HG02973 (cell line): ENCODE measurements around the gene STK33.
A peak's percentile ranks its signal among the peaks of the same experiment; 100 is the strongest.
"Not testable (repeated sequence)": the region's sequence is repeated elsewhere in the genome, so short reads cannot be mapped to it uniquely, and the experiment has no call there.

Source experiments
- ATAC-seq: cut with Tn5 transposase; IDR thresholded peaks from one replicate; pipeline ENCODE4 v1.9.1; 2021; ENCODE audit warnings: moderate library complexity; ENCODE audit not compliant: unreplicated experiment

STK33 gene

GRCh38 chr11:8545698-8546366 is 48.2 kb downstream of the STK33 start:
- ATAC-seq: no peak

DNA sequence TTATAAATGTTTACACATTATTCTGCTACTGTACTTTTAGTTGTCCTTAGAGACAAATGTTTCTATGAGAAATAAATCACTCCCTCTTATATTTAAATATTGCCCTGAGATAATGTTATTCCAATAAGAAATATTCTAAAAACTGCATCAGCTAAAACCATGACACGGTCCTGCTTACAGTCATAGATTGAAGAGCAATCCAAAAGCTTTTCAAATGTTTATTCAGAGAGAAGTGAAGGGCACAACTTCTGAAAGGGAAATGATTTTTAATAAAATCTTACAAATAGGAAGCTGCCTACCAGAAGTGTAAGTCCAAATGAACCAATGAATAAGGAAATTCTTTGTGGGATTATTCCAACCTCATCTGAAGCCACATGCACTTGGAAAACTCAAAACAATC is 49.2 kb downstream of the STK33 start:
- no peak for ATAC-seq

GRCh38 chr11:8543278-8543677 is 50.8 kb downstream of the STK33 start:
- ATAC-seq: no peak

GRCh38 chr11:8541448-8541847 is 52.6 kb downstream of the STK33 start:
- ATAC-seq: no peak

- ATAC-seq: peak; percentile 56
Measured at GRCh38 chr11:8533332-8533731, 60.7 kb downstream of the STK33 start.

GRCh38 chr11:8532475-8532874 is 61.6 kb downstream of the STK33 start:
- no peak for ATAC-seq

DNA sequence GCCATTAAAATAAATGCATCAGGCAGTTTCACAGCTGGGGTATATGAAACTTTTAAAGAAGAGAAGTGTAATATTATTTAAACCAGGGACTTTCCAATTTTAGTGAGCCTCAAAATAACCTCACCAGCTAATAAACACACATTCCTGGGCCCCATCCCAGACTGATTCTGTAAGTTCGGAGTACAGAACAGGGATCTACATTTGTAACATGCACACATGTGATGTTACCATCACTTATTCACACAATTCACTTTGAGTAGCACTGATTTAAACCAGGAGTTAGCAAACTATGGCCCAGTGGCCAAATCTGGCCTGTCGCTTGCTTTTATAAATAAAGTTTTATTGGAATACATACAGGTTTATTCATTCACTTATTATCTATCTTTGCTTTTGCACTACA is 62.0 kb downstream of the STK33 start:
- ATAC-seq: no peak

DNA sequence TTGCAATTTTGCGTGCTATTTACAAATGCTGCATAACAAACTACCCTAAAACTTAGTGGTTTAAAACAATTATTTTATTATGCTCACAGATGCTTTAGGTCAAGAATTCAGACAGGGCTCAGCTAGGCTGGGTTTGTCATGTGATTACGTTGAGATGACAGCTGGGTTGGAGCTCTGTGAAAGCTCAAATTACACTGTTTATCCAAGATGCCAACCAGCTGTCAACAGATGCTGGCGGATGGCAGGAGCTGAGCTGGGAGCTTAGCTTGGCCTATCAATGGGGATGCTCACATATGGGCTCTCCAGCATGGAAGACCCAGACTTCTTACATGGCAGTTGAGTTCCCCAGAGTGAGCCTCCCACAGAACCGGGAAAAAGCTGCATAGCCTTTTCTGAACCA is 62.7 kb downstream of the STK33 start:
- ATAC-seq: no peak

- ATAC-seq: no peak
Measured at GRCh38 chr11:8527939-8528338, 66.1 kb downstream of the STK33 start.

GRCh38 chr11:8523396-8523795 is 70.6 kb downstream of the STK33 start:
- no peak for ATAC-seq

DNA sequence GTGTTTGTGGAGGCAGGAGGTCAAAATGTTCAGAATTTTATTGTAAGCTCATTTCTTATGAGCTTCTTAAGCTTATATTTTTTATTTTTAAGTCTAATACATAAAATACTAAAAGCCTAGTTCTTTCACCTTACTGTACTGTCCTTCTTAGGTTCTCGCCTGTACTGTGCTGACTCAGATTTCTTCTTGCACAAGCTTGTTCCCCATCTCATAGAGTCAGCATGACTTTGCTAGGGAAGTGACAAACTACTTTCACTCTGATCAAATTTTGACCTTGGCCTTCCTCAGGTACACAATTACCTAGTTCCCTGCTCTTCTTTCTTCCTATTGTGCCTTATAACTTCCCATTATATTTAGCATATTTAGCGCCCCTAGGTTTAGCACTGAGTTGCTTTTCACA is 81.5 kb downstream of the STK33 start:
- no peak for ATAC-seq

GRCh38 chr11:8503910-8504364 is 90.1 kb downstream of the STK33 start:
- no peak for ATAC-seq

GRCh38 chr11:8501836-8502235 is 92.2 kb downstream of the STK33 start:
- no peak for ATAC-seq

DNA sequence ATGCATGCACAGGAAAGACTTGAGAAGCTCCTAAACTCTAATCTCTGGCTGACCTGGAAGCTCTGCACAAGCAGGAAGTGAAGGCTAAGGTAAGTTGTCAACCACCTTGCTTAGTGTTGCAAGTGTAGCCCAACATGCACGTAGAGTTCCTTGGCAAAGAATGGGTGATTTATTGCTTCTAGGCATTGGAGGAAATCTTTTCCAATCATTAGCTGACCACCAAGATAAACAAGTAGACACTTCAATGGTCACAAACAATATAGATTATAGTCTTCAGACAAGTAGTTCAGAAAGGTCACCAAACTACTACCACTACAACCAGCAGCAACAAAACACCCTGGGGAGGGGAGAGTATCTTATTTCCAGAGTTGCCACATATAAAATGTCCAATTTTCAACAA is 105.6 kb downstream of the STK33 start:
- no peak for ATAC-seq

DNA sequence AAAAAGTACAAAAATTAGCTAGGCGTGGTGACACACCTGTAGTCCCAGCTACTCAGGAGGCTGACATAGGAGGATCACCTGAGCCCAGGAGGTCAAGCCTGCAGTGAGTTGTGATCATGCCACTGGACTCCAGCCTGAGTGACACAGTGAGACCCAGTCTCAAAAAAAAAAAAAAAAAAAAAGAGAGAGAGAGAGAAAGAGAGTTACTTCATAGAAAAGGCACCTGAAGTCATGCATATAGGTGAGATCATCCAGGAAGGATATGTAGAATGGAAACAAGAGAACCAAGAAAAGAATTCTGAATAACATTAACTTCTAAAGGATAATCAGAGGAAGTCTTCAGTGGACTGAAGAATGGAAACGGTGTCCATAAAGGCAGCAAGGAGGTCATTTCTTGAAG is 106.8 kb downstream of the STK33 start:
- ATAC-seq: no peak

GRCh38 chr11:8484251-8484650 is 109.8 kb downstream of the STK33 start:
- no peak for ATAC-seq

- no peak for ATAC-seq
Measured at GRCh38 chr11:8480858-8481257, 113.2 kb downstream of the STK33 start.

DNA sequence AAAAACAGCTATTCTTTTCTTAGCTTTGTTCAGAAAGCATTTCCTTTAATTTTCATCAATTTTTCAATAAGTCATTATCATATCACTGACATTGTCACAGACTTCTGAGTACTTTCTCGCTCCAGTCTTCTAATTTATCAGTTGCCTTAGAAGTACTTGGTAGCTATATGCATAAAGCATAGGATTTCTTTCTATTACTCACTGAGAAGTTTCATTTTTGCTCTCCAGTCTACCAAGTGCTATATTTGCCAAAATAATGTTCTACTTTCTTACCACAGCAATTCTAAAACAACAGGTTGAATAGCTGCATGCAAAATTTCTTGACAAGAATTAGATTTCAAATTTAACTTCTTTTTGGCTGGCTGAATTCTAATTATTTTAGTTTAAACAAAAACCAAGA is 116.3 kb downstream of the STK33 start:
- peak; percentile 95 for ATAC-seq

DNA sequence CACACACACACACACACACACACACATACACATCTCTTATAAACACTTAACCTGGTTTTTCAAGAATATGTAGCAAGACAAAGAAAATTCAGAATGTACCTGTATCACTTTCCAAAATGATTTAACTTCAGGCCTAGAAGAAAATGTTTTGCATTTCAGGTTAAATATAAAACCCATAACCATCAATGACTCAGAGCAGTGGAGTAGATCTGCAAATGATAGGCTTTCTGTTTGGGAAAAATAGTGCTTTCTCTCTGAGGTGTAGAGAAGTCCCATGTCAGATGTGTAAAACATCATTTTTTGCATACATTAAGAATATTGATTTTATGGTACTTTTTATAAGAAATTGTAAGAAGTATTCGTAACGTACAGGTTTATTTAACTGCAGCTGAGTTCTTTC is 116.9 kb downstream of the STK33 start:
- ATAC-seq: no peak

DNA sequence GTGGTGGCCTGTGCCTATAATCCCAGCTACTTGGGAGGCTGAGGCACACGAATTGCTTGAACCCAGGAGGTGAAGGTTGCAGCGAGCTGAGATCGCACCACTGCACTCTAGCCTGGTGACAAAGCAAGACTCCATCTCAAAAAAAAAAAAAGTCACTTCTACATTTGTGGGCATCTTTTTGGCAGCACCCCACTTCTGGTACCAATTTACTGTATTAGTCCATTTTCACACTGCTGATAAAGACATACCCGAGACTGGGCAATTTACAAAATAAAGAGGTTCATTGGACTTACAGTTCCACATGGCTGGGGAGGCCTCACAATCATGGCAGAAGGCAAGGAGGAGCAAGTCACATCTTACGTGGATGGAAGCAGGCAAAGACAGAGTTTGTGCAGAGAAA is 126.2 kb downstream of the STK33 start:
- not testable (repeated sequence) for ATAC-seq

- ATAC-seq: not testable (repeated sequence)
Measured at GRCh38 chr11:8467356-8467755, 126.7 kb downstream of the STK33 start.

DNA sequence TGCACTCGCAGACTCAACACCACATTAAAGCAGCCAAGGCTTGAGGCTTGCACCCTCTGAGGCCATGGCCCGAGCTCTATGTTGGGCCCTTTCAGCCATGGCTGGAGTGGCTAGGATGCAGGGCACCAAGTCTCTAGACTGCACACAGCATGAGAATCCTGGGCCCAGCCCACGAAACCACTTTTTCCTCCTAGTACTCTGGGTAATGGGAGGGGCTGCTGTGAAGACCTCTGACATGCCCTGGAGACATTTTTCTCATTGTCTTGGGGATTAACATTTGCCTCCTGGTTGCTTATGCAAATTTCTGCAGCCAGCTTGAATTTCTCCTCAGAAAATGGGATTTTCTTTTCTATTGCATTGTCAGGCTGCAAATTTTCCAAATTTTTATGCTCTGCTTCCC is 127.1 kb downstream of the STK33 start:
- ATAC-seq: not testable (repeated sequence)

GRCh38 chr11:8459711-8460399 is 134.2 kb downstream of the STK33 start:
- no peak for ATAC-seq
